HG02938 (cell line): Measurements from ENCODE around the gene TSHZ1.

Experiments used
- ATAC-seq: cut with Tn5 transposase; IDR thresholded peaks from one replicate; pipeline ENCODE4 v1.9.1; 2021; ENCODE audit warnings: mild to moderate bottlenecking, moderate library complexity; ENCODE audit not compliant: unreplicated experiment

TSHZ1 gene

GRCh38 chr18:75335511-75335910, 124.9 kb downstream of the TSHZ1 start:
- ATAC-seq, result no peak

GRCh38 chr18:75336767-75337166, 126.2 kb downstream of the TSHZ1 start:
- ATAC-seq, result no peak

- ATAC-seq, result no peak
Observed at GRCh38 chr18:75337348-75337747, 126.8 kb downstream of the TSHZ1 start.

GRCh38 chr18:75338631-75339030, 128.0 kb downstream of the TSHZ1 start:
- ATAC-seq, result no peak
